Activated CD4-positive, alpha-beta T cell treated with anti-CD3 and anti-CD28 coated beads, Interleukin-2, Interleukin-4, amounts not matched to agents 100 ng/mL and 50 ng/mL, durations not matched to agents 16 hours and 8 hours (primary cell): Measurements from ENCODE around the gene TEX13D.
"Not testable (repeated sequence)": the region's sequence is repeated elsewhere in the genome, so short reads cannot be mapped to it uniquely, and the experiment has no call there.

Experiments
- DNase-seq: peaks from one replicate; pipeline ENCODE4 v3.0.0-alpha.2; 2020; ENCODE audit warnings: low spot score

The TEX13D gene

GRCh38 chrX:124332481-124333424 lies at the start of gene TEX13D:
Gene TEX13D, plus strand, starts transcription at chrX:124332660. Its CDS starts 258 bp downstream, at chrX:124332918.
- no peak for DNase-seq

- no peak for DNase-seq
Observed at GRCh38 chrX:124289443-124289842, 43.0 kb upstream of the TEX13D start.

DNA sequence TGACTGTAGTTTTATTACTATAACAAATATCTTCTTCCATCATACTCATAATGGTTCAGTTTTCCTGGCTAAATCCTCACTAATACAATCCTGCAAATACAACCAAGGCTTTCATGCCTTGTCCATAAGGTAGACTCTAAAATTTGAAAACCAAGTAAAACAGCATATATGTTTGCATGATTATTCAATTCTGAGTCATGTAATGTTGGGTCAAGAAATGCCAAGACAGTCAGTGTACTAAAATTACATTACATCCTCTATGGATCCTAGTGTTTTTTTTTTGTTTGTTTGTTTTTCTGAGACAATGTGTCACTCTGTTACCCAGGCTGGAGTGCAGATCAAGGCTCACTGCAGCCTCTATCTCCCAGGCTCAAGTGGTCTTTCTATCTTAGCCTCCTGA lies 38.6 kb upstream of the TEX13D start:
- DNase-seq = no peak

- not testable (repeated sequence) for DNase-seq
Observed at GRCh38 chrX:124299323-124299722, 33.1 kb upstream of the TEX13D start.

- peak; percentile 71 for DNase-seq
Observed at GRCh38 chrX:124300405-124300804, 32.1 kb upstream of the TEX13D start.

DNA sequence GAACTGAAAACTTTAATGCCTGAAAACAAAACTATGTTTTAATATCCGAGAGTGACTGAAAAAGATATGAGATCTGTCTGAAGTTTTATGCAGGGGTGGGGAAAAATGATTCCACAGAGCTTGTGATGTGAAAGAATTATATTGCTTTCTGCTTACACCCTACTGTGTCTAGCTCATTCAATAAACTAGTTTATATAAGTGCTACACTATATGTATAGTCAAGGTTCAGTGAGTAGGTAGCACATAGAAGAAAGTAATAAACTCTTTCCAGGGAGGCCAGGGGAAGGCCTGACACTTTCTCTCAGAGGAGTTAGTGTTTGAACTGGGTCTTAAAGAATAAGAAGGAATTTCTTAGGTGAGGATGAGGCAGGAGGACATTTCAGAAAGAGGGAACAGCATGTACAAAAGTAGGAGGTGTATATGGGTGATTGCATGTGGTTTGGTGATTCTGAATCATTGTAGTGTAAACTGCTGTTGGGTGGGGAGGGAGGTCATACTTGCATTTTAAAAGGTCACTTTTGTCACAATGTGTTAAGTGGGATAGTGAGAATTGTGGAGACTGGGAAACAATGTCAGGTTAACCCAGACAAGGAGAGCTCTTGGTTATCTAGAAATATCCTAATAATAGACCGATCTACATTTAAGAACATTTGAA lies 25.1 kb upstream of the TEX13D start:
- DNase-seq = no peak

- DNase-seq = no peak
Observed at GRCh38 chrX:124325732-124326131, 6.7 kb upstream of the TEX13D start.

DNA sequence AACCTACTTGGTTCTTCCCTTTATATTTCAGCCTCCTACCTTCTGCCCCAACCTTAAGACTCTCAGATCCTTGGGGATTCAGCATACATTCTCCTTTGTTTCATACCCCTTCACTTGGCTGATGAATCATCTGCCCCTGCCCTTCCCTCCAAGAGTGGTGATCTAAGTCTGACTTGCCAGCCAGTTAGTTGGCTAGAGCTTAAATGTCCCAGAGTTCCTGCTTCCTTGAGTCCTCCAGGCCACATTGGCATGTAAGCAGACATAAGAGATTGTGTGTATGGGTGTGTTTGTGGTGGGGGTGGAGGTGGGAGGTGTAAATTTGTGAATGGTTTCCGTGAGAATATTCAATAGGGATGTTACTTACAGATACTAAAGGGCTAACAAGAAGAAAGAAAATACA lies 3.7 kb upstream of the TEX13D start:
- DNase-seq = no peak

- no peak for DNase-seq
Observed at GRCh38 chrX:124333862-124334261, 1.4 kb downstream of the TEX13D start.

- DNase-seq = not testable (repeated sequence)
Observed at GRCh38 chrX:124334555-124334954, 2.1 kb downstream of the TEX13D start.

DNA sequence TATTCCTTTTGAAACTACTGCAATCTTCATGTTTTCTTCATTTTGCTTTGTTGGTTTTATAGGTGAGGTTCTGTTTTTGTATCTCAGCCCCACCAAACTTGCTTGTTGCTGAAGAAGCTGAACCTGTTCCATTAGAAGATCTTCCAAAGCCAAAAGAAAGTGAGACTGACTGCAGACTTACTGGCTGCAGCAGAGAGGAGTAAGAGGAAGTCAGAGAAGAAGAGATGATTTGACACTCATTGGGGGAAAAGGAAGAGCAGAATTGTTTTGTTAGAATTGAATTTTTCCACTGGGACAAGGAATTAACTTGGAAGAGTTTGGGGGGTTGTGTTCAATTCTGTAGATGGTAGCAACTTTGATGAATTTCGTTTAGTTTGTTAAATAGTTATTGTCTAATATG lies 3.1 kb downstream of the TEX13D start:
- DNase-seq = no peak

- no peak for DNase-seq
Observed at GRCh38 chrX:124337916-124338315, 5.5 kb downstream of the TEX13D start.

DNA sequence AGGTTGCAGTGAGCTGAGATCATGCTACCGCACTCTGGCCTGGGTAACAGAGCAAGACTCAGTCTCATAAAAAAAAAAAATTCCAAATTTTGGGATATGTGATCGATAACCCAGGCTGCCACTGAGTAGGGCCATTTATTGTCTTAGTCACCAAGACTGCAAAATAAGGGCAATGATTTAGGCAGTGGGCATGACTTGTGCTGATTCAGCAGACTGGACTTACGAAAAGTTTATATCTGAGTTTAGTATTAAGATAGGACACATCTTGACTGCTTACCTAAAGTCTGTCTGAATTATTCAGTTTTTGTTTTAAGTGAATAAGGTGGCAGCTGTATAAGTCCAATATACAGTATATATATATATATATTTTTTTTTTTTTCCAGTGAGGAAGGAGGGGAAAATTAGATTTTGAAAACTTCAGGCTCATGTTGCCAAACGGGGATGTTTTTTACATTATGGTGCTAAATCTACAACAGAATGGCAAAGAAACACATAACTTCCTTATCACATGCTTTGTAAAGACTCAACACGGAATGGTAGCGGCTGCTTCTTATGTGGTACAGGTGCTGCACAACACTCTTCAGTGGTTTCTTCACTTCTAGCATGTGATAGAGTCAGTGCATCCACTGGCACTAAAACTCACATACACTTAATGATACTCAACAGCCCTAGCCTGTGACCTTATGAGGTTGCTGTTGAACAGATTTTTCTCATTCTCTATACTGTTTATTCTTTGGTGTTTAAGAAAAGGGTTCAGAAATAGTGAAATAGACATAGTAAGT lies 6.5 kb downstream of the TEX13D start:
- no peak for DNase-seq

GRCh38 chrX:124341396-124342132 lies 9.1 kb downstream of the TEX13D start:
- DNase-seq = peak; percentile 41

DNA sequence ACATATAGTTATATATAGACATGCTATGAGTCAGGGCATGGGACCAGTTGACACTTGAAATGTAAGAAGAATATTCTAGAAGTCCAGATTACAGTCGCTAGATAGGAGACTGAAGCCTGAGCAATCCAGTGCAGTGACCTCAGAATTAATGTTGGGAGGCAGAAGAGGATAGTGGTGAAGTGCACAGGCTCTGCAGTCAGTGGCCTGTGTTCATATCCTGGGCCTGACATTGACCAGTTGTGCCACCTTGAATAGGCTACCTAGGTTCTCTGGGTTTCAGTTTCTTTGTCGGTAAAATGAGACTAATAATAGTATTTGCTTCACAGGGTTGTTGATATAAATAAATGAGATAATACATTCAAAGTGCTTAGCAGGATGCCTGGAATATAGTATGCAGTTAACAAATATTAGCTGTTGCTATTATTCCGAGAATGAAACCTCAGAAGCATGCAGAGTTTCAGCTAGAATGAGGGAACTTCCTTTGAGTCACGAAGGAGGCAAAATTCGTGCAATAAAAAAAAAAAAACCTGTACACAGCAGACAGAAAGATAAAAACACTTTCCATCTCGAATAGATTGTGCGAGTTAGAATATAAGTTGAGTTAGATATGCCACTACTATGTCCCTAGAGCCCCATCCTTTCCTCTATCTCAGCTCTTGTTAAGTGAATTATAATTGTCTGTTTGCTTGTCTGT lies 9.9 kb downstream of the TEX13D start:
- DNase-seq = peak; percentile 49

GRCh38 chrX:124343016-124343415 lies 10.6 kb downstream of the TEX13D start:
- no peak for DNase-seq

DNA sequence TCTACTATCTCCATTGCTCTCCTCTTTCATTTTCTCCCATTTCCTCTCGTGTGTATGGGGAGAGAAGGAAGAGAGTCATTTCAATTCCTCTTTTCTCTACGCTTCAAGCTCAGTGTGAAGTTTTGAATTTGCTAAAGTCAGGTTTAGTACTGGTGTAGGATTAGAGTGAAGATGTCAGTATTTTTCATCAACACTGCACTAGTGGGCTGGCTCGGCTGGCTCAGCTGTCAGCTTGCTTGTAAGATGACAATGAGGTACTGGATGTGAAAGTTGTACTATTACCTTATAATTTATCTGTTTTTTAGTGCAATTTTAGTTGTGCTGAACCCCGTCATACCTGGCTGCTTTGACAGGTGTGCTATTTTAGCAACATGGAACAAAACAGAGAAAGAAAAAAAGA lies 11.8 kb downstream of the TEX13D start:
- peak; percentile 43 for DNase-seq

DNA sequence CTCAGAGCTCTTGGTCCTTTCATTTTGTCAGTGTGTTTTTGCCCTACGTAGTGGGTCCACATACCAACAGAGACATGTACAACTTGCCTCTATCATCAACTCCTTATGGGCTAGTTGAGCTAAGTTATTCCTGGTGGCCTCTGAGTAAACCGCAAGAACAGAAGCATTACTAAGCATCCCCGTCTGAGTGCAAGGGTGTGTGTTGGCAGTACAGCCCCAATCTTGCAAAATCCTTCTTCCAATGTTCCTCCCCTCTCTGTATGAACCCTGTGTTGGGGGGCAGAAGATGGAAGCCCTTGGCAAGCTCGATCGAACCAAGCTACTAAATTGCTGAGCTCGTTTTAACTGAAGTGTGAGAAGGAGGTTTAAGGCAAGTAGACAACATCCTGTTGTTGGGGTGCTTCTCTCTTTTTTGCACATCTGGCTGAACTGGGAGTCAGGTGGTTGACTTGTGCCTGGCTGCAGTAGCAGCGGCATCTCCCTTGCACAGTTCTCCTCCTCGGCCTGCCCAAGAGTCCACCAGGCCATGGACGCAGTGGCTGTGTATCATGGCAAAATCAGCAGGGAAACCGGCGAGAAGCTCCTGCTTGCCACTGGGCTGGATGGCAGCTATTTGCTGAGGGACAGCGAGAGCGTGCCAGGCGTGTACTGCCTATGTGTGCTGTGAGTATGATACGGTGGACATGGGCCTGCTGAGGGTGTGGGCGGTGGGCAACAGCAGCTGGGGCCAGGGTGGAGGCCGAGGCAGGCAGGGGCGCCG lies 13.8 kb downstream of the TEX13D start, which contains the start of gene SH2D1A:
Gene SH2D1A, plus strand, starts transcription at position 447 of the 760 bp plus-strand sequence. Its CDS starts 80 bp downstream, at position 527.
- peak; percentile 64 for DNase-seq

GRCh38 chrX:124346877-124347241 lies 14.4 kb downstream of the TEX13D start:
- no peak for DNase-seq

DNA sequence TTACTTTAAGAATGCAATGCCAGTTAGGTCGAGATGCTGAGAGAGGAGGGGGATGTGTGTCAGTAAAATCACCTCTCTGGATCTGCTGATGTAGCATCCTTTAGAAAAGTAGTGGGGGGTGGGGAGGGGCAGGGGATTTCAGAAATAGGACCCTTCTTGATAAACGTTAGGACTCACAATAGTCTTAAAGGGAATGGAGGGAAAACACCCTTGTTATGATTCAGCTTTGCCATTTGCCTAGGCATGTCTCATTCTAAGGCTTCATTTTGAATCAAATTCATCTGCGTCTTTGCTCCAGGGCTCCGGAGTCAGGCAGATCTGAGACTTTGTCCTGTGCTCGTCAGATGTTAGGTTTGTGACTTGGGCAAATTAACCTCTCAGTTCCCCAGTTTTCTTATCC lies 14.8 kb downstream of the TEX13D start:
- DNase-seq = peak; percentile 63
